A673 (cell line): ENCODE results near the gene HLCS.

Experiments
- EZH2 ChIP-seq: fragments of 200-600 bp; sonication (generic); IDR thresholded peaks from 2 replicates; pipeline ENCODE4 v1.6.1; 2017; ENCODE audit warnings: borderline replicate concordance, low read depth, mild to moderate bottlenecking, mixed read lengths, antibody characterized with exemption, low read length; ENCODE audit not compliant: poor library complexity, severe bottlenecking
- TF ChIP-seq, protein P1 (sequence below): fragments of 300-800, 200-600 bp; sonication (generic); conservative IDR thresholded peaks from 2 replicates; pipeline ENCODE4 v1.5.1; 2017; ENCODE audit warnings: low read depth, mild to moderate bottlenecking, antibody characterized with exemption, low read length, moderate library complexity, mixed read lengths

DNA sequence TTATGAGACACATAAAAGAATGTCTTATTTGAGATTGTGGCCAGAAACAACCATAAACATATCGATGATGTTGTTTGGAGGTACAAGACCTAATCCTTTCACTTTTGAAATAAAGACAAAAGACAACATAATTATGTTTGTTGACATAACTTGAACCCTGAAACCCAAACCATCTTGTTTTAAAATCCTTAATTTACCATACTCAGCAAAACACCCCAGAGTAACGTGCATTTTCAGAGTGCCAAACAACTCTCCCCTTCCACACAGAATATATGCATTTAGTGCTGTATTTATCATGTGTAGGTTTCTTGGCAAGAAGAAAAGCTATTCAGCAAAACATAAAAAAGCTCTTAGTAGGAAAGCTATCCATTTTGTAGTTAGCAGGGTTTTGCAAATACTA is 250.1 kb downstream of the HLCS start:
- no peak for TF ChIP-seq EZH2
- TF ChIP-seq, protein P1, sequence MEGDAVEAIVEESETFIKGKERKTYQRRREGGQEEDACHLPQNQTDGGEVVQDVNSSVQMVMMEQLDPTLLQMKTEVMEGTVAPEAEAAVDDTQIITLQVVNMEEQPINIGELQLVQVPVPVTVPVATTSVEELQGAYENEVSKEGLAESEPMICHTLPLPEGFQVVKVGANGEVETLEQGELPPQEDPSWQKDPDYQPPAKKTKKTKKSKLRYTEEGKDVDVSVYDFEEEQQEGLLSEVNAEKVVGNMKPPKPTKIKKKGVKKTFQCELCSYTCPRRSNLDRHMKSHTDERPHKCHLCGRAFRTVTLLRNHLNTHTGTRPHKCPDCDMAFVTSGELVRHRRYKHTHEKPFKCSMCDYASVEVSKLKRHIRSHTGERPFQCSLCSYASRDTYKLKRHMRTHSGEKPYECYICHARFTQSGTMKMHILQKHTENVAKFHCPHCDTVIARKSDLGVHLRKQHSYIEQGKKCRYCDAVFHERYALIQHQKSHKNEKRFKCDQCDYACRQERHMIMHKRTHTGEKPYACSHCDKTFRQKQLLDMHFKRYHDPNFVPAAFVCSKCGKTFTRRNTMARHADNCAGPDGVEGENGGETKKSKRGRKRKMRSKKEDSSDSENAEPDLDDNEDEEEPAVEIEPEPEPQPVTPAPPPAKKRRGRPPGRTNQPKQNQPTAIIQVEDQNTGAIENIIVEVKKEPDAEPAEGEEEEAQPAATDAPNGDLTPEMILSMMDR: no peak
